K562 (cell line): ENCODE measurements around the gene HSBP1L1. TPM values are rescaled to one million over a fixed set of nuclear protein-coding genes. Genes with fewer than 3 reads are reported as not detected.

Source experiments
- CCNT2 ChIP-seq: IDR thresholded peaks from 2 replicates; pipeline ENCODE4 v1.6.1; 2011; ENCODE audit warnings: borderline replicate concordance, low read depth, mild to moderate bottlenecking, moderate library complexity, mixed read lengths, low read length; ENCODE audit not compliant: insufficient read length; ENCODE audit errors: extremely low read depth
- MNT ChIP-seq, 2 experiments: fragments of 450-650 bp; conservative IDR thresholded peaks; 2 replicates each; pipeline ENCODE4 v1.6.1; 2017; ENCODE audit warnings: mild to moderate bottlenecking in 2 of 2, moderate library complexity in 2 of 2
- ZBTB33 ChIP-seq: sonication (generic); formaldehyde crosslinking; IDR thresholded peaks from 2 replicates; pipeline ENCODE4 v1.8.1; 2023; ENCODE audit warnings: mild to moderate bottlenecking, missing genetic modification reagents
- polyA plus RNA-seq, 8 experiments: library from polyadenylated mRNA; depleted of rRNA in 4 of 8; stranded (reverse) in 5 of 8; unstranded in 3 of 8; fragments of >200 nt; fragmentation: Nextera tagmentation in 2 of 8; fragmentation: Illumina TruSeq in 1 of 8; extraction: Ambion mirVana in 2 of 8; extraction: Trizol in 1 of 8; gene quantifications; 2 replicates each; pipeline versions ENCODE4 v1.2.1 to v1.2.3, GENCODE V29; 2011 to 2014; ENCODE audit warnings: inconsistent platforms in 1 of 8, missing spikeins in 1 of 8
- total RNA-seq, 7 experiments: library from RNA; depleted of rRNA in 6 of 7; stranded (reverse); fragments of >200 nt in 6 of 7; fragmentation: Illumina TruSeq in 2 of 7; extraction: Trizol in 2 of 7; gene quantifications; 2 replicates each; pipeline versions ENCODE4 v1.2.1 to v1.2.3, GENCODE V29; 2011 to 2021; ENCODE audit warnings: low replicate concordance in 1 of 7
- TF ChIP-seq, protein P1 (sequence below): sonication (generic); formaldehyde crosslinking; IDR thresholded peaks from 2 replicates; pipeline ENCODE4 v1.8.0; 2023; ENCODE audit warnings: mild to moderate bottlenecking, missing genetic modification reagents
- TF ChIP-seq, protein P2 (sequence below): sonication (generic); formaldehyde crosslinking; IDR thresholded peaks from 2 replicates; pipeline ENCODE4 v1.8.1; 2023; ENCODE audit warnings: mild to moderate bottlenecking, missing genetic modification reagents

The HSBP1L1 gene
- total and polyA plus RNA-seq, 9 of the 15 experiments (the other 6 are each of a cell fraction or from before 2014, with no cell fraction given), result 0.24 to 0.36 TPM; not detected in 7

- TF ChIP-seq, protein P1, sequence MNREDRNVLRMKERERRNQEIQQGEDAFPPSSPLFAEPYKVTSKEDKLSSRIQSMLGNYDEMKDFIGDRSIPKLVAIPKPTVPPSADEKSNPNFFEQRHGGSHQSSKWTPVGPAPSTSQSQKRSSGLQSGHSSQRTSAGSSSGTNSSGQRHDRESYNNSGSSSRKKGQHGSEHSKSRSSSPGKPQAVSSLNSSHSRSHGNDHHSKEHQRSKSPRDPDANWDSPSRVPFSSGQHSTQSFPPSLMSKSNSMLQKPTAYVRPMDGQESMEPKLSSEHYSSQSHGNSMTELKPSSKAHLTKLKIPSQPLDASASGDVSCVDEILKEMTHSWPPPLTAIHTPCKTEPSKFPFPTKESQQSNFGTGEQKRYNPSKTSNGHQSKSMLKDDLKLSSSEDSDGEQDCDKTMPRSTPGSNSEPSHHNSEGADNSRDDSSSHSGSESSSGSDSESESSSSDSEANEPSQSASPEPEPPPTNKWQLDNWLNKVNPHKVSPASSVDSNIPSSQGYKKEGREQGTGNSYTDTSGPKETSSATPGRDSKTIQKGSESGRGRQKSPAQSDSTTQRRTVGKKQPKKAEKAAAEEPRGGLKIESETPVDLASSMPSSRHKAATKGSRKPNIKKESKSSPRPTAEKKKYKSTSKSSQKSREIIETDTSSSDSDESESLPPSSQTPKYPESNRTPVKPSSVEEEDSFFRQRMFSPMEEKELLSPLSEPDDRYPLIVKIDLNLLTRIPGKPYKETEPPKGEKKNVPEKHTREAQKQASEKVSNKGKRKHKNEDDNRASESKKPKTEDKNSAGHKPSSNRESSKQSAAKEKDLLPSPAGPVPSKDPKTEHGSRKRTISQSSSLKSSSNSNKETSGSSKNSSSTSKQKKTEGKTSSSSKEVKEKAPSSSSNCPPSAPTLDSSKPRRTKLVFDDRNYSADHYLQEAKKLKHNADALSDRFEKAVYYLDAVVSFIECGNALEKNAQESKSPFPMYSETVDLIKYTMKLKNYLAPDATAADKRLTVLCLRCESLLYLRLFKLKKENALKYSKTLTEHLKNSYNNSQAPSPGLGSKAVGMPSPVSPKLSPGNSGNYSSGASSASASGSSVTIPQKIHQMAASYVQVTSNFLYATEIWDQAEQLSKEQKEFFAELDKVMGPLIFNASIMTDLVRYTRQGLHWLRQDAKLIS (CRISPR knock-in tag), result no peak
- TF ChIP-seq MNT (conservative IDR thresholded peaks at IDR 0.05), result no peak
- no peak for TF ChIP-seq CCNT2
- TF ChIP-seq ZBTB33 (CRISPR knock-in tag), result no peak
- TF ChIP-seq, protein P2, sequence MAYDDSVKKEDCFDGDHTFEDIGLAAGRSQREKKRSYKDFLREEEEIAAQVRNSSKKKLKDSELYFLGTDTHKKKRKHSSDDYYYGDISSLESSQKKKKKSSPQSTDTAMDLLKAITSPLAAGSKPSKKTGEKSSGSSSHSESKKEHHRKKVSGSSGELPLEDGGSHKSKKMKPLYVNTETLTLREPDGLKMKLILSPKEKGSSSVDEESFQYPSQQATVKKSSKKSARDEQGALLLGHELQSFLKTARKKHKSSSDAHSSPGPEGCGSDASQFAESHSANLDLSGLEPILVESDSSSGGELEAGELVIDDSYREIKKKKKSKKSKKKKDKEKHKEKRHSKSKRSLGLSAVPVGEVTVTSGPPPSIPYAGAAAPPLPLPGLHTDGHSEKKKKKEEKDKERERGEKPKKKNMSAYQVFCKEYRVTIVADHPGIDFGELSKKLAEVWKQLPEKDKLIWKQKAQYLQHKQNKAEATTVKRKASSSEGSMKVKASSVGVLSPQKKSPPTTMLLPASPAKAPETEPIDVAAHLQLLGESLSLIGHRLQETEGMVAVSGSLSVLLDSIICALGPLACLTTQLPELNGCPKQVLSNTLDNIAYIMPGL (CRISPR knock-in tag), result no peak
- TF ChIP-seq, all 486 proteins: peak for 0
Measured at GRCh38 chr18:79931475-79931874, 33.0 kb upstream of the HSBP1L1 start (continued).
